ENCODE measurements around the gene WDR1. TPM values are rescaled to one million over a fixed set of nuclear protein-coding genes. Genes with fewer than 3 reads are reported as not detected.
A peak's percentile ranks its signal among the peaks of the same experiment; 100 is the strongest.

WDR1 gene
- total RNA-seq, 1 experiment from 2014 or later: 367 TPM

GRCh38 chr4:10105920-10106319 is 10.7 kb downstream of the WDR1 start:
- Histone ChIP-seq H2BK120ac (ENCODE audit: low read depth, low read length, poor library complexity, severe bottlenecking) (no peak overlapping the region), H4K5ac (ENCODE audit: insufficient read length, low read depth, low read length) (no peak overlapping the region), H4K8ac (replicated peaks; ENCODE audit: insufficient read length, low read depth, low read length) (no peak overlapping the region), H3K14ac (ENCODE audit: insufficient read depth, low read length) (no peak overlapping the region), H3K79me1 (ENCODE audit: insufficient read depth, low read depth, low read length, poor library complexity, severe bottlenecking) (peaks cover 7% of the 10 kb centered on the region), H3K27me3 (ENCODE audit: insufficient read depth, low read length) (no peaks in the 10 kb centered on the region), H3K4ac (ENCODE audit: low read depth, low read length) (no peak overlapping the region), H3K4me2 (ENCODE audit: insufficient read depth, insufficient read length, low read length) (no peak overlapping the region), H3K9me3 (ENCODE audit: control insufficient read depth, low read depth, low read length) (no peaks in the 10 kb centered on the region), H2AFZ (ENCODE audit: low read length) (no peak overlapping the region), H3K79me2 (ENCODE audit: insufficient read depth, low read length) (peaks cover 75% of the 10 kb centered on the region), H2BK5ac (ENCODE audit: insufficient read length, low read length) (no peak overlapping the region), H3T11ph (ENCODE audit: low read length) (no peak overlapping the region), H2BK20ac (ENCODE audit: low read depth, low read length, poor library complexity, severe bottlenecking) (no peak overlapping the region), H3K23me2 (ENCODE audit: insufficient read length, low read depth, low read length, poor library complexity, severe bottlenecking) (no peaks in the 10 kb centered on the region), H2BK15ac (ENCODE audit: low read depth, low read length) (no peak overlapping the region), H3K4me1 (ENCODE audit: insufficient read depth, low read length) (peaks cover 7% of the 10 kb centered on the region; the same call in 1 of the 2 replicates), H4K20me1 (ENCODE audit: control insufficient read depth, insufficient read depth, insufficient read length) (no peaks in the 10 kb centered on the region), H3K27ac (ENCODE audit: insufficient read length, low read depth, low read length) (no peak overlapping the region), H2BK12ac (ENCODE audit: insufficient read length, low read depth, low read length) (no peak overlapping the region), H3K18ac (ENCODE audit: insufficient read length, low read depth, low read length) (no peak overlapping the region), H3K23ac (ENCODE audit: insufficient read length, low read depth, low read length) (no peak overlapping the region), H3K9ac (ENCODE audit: extremely low read depth, insufficient read length, low read length) (no peak overlapping the region), H3K56ac (ENCODE audit: insufficient read length, low read depth, low read length) (no peak overlapping the region), H2AK5ac (ENCODE audit: insufficient read length, low read length) (no peak overlapping the region), H4K91ac (ENCODE audit: insufficient read length, low read depth, low read length) (no peak overlapping the region)
- Mint-ChIP-seq H3K36me3 (ENCODE audit: insufficient read depth in 1 of 3, low read depth in 3 of 3) (peaks cover 52 to 69% (median 65%) of the 10 kb centered on the region in 3 experiments), H3K27ac (peak overlapping the region in 1 of 3 experiments; percentile 10; a peak in 1 of 7 replicates), H3K4me1 (peaks cover 77 to 90% of the 10 kb centered on the region in 2 experiments), H3K27me3 (ENCODE audit: low read depth) (no peaks in the 10 kb centered on the region; the same call in 1 of the 2 replicates), H3K9me3 (no peaks in the 10 kb centered on the region; a peak in 1 of 5 replicates), H3K4me3 (no peak overlapping the region)
- DNase-seq: no peak
- no CpG with 5 or more reads among the region's 4 CpGs for WGBS (ENCODE audit: extremely low coverage, insufficient read length, low lambda C conversion rate)
- TF ChIP-seq CTCF (conservative IDR thresholded peaks at IDR 0.05): no peak

All from H9 (cell line).